8988T (cell line): ENCODE results near the gene SIRT4.
"Not testable (repeated sequence)": the region's sequence is repeated elsewhere in the genome, so short reads cannot be mapped to it uniquely, and the experiment has no call there.

Source experiments
- DNase-seq: peaks from one replicate; pipeline ENCODE4 v3.0.0; 2011

The SIRT4 gene

DNA sequence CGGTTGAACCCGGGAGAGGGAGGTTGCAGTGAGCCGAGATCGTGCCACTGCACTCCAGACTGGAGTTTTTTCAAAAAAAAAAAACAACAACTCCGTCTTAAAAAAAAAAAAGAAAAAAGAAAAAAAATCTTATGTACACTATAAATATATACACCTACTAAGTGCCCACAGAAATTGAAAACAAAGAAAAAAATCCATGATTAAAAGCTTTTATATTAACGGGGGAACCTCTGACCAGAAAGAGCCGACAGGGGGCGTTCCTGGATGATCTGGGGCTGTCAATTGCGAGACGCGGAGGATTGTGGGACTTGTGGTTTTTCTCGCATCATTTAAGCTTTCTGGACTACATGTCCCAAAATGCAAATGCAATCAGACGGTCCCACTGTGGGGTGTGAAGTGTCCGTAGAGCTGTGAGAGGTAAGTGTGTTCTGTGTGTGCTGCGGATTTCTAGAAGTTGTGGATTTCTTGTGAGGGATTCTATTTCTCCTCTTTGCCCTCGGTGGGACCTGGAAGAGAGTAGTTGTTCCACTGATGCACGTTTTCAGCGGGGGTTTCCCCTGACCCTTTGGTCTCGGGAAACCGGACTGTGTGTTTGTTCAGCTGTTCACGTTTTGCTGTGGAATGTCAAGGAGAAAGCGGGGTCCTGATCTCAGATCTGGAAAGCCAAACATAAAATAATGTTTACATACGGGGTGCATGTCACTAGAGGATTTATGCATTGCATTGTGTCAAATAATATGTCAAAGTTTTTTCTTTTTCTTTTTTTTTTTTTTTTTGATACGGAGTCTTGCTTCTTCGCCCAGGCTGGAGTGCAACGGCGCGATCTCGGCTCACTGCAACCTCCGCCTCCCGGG is at the start of gene SIRT4:
Gene SIRT4, plus strand, starts transcription at position 360 of the 854 bp plus-strand sequence. CDS start 1,241 bp downstream, outside the sequence.
- peak; percentile 56 for DNase-seq

GRCh38 chr12:120253313-120253712 is 48.8 kb upstream of the SIRT4 start:
- not testable (repeated sequence) for DNase-seq

DNA sequence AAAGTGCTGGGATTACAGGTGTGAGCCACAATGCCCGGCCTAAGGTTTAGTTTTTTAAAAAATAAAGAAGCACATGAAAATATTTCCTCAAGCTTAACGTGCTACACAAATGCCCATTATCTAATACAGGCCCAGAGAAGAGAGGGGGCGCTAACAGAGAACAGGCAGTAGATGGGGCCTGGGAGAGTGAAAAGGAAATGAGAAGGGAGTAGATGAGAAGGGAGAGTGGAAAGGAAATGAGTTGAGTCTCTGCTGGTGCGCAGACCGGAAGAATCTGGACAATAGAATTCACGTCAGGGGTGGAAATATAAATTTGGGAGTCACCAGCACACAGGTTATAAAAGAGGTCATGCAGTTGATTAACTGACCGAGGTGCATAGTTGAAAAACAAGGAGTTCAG is 47.3 kb upstream of the SIRT4 start:
- DNase-seq: no peak

- no peak for DNase-seq
These were observed 44.9 kb upstream of the SIRT4 start for GRCh38 chr12:120257041-120257821.

GRCh38 chr12:120258323-120258896 is 43.7 kb upstream of the SIRT4 start:
- no peak for DNase-seq

- DNase-seq: no peak
These were observed 42.5 kb upstream of the SIRT4 start for GRCh38 chr12:120259418-120260202.

DNA sequence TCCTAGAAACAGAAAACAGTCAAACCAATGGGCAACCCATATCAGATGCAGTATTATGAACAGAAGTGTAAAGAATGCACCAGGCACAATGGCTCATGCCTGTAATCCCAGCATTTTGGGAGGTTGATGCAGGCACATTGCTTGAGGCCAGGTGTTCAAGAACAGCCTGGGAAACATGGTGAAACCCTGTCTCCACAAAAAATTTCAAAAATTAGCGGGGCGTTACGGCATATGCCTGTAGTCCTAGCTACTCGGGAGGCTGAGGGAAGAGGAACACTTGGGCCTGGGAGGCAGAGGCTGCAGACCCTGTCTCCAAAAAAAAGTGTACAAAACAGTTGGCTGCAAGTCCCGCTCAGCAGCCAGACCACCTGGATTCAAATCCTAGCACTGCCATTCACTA is 41.5 kb upstream of the SIRT4 start:
- no peak for DNase-seq

DNA sequence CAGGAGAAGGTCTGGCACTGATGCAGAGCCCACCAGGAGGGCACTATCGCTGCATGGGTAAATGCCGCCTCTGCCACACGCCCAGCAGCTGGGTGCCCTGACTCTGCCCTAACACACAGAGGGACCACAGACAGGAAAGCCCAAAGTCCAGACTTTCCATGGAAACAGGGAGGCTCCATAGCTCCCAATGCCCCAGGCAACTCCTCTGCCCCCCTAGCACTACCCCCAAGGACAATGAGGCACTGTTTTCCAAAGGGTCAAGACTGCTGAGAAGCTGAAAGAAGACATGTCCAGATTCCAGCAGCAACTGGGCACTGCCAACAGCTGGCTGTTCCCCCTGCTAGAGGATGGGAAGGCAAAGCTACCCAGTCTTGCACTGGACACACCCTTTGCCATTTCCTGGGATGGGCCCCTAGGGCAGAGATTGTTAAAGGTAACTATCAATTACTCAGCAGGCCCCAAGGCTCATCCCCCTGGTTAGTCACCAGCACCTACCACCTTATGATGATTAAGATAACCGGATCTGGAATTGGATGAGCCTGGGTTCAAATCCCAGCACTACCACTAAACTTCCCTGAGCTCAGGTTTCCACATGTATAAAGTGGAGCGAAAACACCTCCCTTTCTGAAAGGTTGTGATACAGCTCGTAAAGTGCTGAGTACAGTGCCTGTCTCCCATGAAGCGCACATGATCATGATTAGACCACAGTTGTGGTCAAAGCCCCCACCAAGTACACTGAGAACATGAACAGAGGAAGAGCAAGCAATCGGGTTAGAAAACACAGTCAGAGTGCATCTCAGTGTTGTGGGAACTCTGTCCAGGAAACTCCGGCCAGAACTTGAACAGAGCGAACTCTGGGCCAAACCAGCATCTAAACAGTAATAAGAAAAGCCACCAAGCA is 39.9 kb upstream of the SIRT4 start:
- DNase-seq: no peak

DNA sequence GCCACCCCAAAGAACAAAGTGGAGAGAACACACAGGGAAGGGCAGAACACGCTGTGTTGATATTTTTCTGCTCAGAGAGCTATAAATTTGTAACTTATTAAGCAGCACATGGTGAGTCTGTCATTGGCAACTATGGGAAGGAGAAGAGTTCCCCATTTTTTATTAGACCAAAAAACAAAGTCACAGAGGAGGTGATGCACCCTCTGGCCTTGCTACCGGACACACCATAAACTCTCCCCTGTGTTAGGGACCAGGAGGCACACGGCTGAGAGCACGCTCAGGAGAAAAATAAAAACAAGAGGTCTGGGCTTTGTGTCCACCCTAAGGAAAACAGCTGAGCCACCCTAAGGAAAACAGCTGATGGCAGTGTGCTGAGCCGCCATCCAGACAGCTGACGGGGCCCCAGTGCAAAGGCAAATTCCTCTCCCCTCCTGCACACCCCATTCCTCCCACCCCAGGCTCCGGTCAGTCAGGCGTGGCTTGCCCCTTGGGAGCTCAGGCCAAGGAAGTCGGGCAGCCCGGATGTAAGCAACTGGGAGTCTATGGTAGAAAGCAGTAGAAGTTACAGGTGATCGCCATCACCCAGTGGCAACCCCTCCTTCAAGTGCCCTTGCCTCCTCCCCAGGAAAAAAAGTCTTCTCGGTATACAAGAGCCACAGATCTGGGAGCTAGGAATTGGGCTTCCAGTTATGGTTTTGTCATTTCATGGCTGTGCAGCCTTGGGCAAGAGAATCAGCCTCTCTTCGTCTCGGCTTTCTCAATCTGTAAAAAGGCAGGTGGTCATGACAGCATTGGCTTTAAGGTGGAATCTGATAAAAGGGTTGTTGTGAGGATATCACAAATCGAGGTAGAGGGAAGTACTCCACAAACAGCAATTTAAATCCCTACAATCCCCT is 39.0 kb upstream of the SIRT4 start:
- no peak for DNase-seq

DNA sequence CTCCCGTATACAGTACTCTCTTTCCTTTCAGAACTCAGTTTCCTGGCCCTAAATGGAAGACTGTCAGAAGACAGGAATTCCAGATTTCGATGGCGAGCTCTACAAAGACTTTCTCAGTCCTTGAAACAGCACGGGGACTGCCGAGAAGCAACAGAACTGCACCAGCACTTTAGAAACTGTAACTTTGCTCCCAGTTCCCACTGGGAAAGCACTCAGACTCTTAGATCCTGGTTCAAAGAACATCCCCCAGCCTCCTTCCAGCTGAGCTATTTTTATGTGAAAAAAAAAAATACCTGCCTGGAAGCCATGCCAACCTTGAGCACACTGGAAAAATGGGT is 38.4 kb upstream of the SIRT4 start:
- DNase-seq: no peak

DNA sequence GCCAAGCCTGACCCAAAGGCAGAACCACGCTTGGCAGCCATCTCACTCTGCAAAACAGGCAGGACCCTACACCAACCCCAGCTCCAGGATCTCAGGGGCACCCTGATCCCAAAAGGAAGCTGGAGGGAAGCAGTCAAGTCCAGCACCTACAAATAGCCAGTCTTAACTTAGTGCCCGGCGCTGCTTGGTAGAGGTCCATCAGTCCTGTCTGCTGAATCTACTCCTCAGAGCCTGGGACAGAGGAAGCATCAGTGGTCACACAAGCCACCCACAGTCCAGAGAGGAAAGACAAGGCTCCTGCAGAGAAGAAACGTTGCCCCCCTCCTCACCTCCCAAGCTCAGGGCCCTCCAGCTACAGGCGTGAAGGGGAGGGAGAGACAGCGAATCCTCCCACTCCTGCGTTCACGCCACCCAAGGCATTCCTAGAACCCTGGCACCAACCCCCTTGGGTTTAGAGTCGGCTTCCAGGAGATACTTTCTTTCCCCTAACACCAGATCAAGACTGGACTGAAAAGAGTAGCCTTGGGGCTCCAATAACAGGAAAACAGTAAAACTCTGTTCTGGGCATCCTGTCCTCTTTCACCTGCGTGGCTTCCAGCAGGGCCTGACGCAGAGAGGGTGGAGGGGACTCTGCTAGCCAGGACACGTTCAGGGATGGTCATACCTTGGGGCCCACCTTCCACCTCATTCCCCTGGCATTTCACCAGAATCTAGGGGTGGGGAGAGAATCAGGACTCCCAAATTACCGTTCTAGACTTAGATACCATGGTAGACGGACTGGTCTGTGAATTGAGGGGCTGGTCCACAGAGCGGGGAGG is 37.8 kb upstream of the SIRT4 start:
- DNase-seq: no peak

- DNase-seq: no peak
These were observed 37.1 kb upstream of the SIRT4 start for GRCh38 chr12:120264904-120265472.

GRCh38 chr12:120265473-120266179 is 36.5 kb upstream of the SIRT4 start, which contains the start of gene PXN:
Gene PXN (minus strand): TSS chr12:120265730. CDS start chr12:120265629, 101 bp downstream.
- DNase-seq: peak; percentile 77

DNA sequence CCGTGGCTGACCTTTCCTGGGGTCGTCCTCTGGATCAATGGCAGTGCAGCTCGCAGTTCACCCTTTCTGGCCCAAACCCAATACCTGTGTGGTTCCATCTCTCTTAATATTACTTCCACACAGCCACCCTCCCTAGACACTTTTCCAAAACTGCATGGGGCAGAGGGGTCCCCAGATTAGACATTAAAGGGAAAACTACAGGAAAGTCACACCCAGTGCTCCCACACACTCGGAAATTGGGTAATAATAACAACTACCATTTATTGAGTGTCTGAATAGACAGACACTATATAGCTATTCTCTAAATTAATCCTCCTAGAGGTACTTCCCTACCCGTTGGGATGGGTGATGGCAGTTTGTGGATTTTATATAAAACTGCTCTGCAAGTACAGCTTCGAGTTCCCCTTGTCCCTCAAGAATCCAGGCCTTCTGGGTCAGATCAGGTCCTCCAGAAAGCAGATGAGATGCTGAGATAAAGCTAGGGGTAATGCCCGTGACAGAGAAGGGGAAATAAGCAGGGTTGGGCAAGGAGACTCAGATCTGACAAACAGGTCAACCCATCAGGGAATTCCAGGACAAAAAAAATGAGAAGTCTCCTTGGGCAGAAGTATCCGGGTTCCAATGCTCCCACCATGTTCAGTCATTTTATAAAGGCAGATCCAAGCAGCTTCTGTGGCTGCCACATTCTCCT is 35.8 kb upstream of the SIRT4 start:
- DNase-seq: no peak

GRCh38 chr12:120267736-120268135 is 34.4 kb upstream of the SIRT4 start:
- no peak for DNase-seq

- DNase-seq: no peak
These were observed 25.4 kb upstream of the SIRT4 start for GRCh38 chr12:120276734-120277133.

- DNase-seq: no peak
These were observed 23.7 kb upstream of the SIRT4 start for GRCh38 chr12:120278137-120279069.
